Fibroblast of lung (primary cell): ENCODE results near the gene SH2D2A. TPM values are rescaled to one million over a fixed set of nuclear protein-coding genes. Genes with fewer than 3 reads are reported as not detected.

Source experiments
- DNase-seq, 2 donors: peaks; one replicate each; pipeline versions ENCODE4 v3.0.0 to v3.0.0-alpha.2; 2010; ENCODE audit warnings: low read depth in 2 of 2
- H2AFZ ChIP-seq: 2 replicates; pipeline ENCODE4 v1.5.1; 2012; ENCODE audit warnings: low read length, control low read depth, inconsistent platforms
- H3K27ac ChIP-seq: 2 replicates; pipeline ENCODE4 v1.5.1; 2011; ENCODE audit warnings: low read length, control low read depth; ENCODE audit not compliant: insufficient read depth
- H3K27me3 ChIP-seq: 2 replicates; pipeline ENCODE4 v1.5.1; 2011; ENCODE audit warnings: mild to moderate bottlenecking, low read length; ENCODE audit not compliant: control insufficient read depth, insufficient read depth
- H3K36me3 ChIP-seq: 2 replicates; pipeline ENCODE4 v1.5.1; 2011; ENCODE audit warnings: low read length; ENCODE audit not compliant: control insufficient read depth, insufficient read depth
- H3K4me1 ChIP-seq: 2 replicates; pipeline ENCODE4 v1.5.1; 2011; ENCODE audit warnings: low read length; ENCODE audit not compliant: control insufficient read depth, insufficient read depth; ENCODE audit errors: extremely low read depth
- H3K4me2 ChIP-seq: 2 replicates; pipeline ENCODE4 v1.5.1; 2011; ENCODE audit warnings: low read length, control low read depth; ENCODE audit not compliant: insufficient read depth; ENCODE audit errors: extremely low read depth
- H3K4me3 ChIP-seq, 4 experiments: fragments of 200-600 bp in 1 of 4; sonication (generic) in 1 of 4; replicated peaks in 1 of 4; 2 replicates each; pipeline ENCODE4 v1.5.1; 2011 to 2016; ENCODE audit warnings: low read length in 4 of 4, low read depth in 3 of 4, mild to moderate bottlenecking in 3 of 4, control low read depth in 2 of 4, inconsistent platforms in 1 of 4, mixed read lengths in 1 of 4; ENCODE audit not compliant: insufficient read depth in 1 of 4; ENCODE audit errors: control extremely low read depth in 1 of 4
- H3K79me2 ChIP-seq: 2 replicates; pipeline ENCODE4 v1.5.1; 2012; ENCODE audit warnings: mild to moderate bottlenecking, low read length, inconsistent platforms; ENCODE audit not compliant: control insufficient read depth, insufficient read depth
- H3K9ac ChIP-seq: 2 replicates; pipeline ENCODE4 v1.5.1; 2011; ENCODE audit warnings: mild to moderate bottlenecking, low read length, control low read depth; ENCODE audit not compliant: insufficient read depth
- H3K9me3 ChIP-seq: 2 replicates; pipeline ENCODE4 v1.5.1; 2012; ENCODE audit warnings: low read depth, low read length; ENCODE audit not compliant: control insufficient read depth, insufficient read depth
- H4K20me1 ChIP-seq: 2 replicates; pipeline ENCODE4 v1.5.1; 2011; ENCODE audit warnings: low read length; ENCODE audit not compliant: control insufficient read depth, insufficient read depth; ENCODE audit errors: extremely low read depth
- CTCF ChIP-seq, 2 donors: IDR thresholded peaks in 1 of 2; conservative IDR thresholded peaks in 1 of 2; 1 replicate in 1 of 2; 2 replicates in 1 of 2; pipeline ENCODE4 v1.5.1; 2011 to 2012; ENCODE audit warnings: low read length in 2 of 2, control low read depth in 1 of 2, inconsistent platforms in 1 of 2, low read depth in 1 of 2, mild to moderate bottlenecking in 1 of 2
- EZH2 ChIP-seq: IDR thresholded peaks from 2 replicates; pipeline ENCODE4 v1.5.1; 2012; ENCODE audit warnings: low read length, control low read depth, mild to moderate bottlenecking; ENCODE audit errors: missing control alignments
- polyA plus RNA-seq, 2 donors: library from polyadenylated mRNA; depleted of rRNA in 1 of 2; stranded (reverse) in 1 of 2; unstranded in 1 of 2; fragments of >200 nt; gene quantifications; 2 replicates each; pipeline ENCODE4 v1.2.1, GENCODE V29; 2011 to 2012; ENCODE audit warnings: missing spikeins in 1 of 2
- total RNA-seq: library from RNA; depleted of rRNA; stranded (reverse); fragments of >200 nt; gene quantifications from 2 replicates; pipeline ENCODE4 v1.2.1, GENCODE V29; 2014

The SH2D2A gene
- total and polyA plus RNA-seq, 2 donors (not counting 1 experiment from before 2014, with no cell fraction given) = not detected

DNA sequence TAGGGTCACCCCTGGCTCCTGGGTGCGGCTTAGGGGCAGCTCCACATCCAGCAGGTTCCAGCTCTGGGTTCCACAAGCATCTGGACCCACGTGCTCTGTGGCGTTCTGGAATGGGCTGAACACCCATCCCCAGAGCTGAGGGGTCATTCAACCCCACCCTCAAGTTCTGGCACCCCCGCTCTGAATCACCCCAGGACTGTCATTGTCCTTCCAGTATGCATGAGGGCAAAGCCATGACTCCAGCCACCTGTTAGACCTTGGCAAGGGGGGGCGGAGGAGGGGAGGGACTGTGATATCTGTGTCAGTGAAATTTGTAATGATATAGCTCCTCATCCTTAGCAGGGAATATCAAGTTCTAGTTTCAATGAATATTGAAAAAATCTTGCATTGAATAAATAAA is 30.0 kb upstream of the SH2D2A start:
- H3K36me3 ChIP-seq = no peaks in the 10 kb centered on the region
- TF ChIP-seq CTCF (conservative IDR thresholded peaks at IDR 0.05 in 1 of 2, IDR thresholded peaks at IDR 0.05 in 1 of 2; ENCODE audit: low read depth in 1 of 2, low read length in 2 of 2) = no peak
- TF ChIP-seq EZH2 = no peak
- no peaks in the 10 kb centered on the region for H3K4me1 ChIP-seq
- DNase-seq = no peak
- peaks cover 59% of the 10 kb centered on the region for H3K27me3 ChIP-seq
- no peak overlapping the region for H3K27ac ChIP-seq
- H2AFZ ChIP-seq = no peak overlapping the region
- H3K4me3 ChIP-seq = no peak overlapping the region
- H3K9ac ChIP-seq = no peak overlapping the region
- H3K4me2 ChIP-seq = no peak overlapping the region
- no peaks in the 10 kb centered on the region for H4K20me1 ChIP-seq
- H3K79me2 ChIP-seq = no peaks in the 10 kb centered on the region
- H3K9me3 ChIP-seq = no peaks in the 10 kb centered on the region

DNA sequence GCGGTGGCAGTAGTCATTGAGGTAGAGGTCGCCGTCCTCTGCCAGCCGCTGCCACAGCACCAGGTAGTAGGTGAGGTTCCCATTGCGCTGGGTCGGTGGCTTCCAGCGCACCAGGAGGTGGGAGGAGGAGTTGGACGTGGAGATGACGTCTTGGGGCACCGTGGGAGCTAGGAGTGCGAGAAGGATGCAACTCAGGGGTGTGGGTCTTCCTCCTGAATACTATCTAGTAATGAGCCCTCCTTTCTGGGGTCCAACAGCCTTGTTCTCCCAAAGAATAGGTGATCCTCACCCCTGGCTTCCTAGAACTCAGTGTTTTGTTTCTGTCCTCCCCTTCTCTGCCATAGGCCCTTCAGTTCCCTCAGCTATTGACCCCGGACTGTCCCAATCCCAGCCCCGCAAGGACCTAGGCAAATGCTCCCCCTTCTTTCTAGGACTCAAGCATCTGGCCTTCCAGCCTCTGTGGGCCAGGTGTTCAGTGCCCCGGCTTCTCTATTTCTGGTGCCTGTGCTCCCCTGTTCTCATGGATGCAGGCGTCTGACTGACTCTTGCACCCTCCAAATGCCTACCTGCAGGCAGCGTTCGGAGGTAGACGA is 29.4 kb upstream of the SH2D2A start:
- Histone ChIP-seq H3K4me1 (no peaks in the 10 kb centered on the region), H3K9ac (no peak overlapping the region), H3K27me3 (peaks cover 57% of the 10 kb centered on the region), H3K4me3 (no peak overlapping the region), H3K79me2 (no peaks in the 10 kb centered on the region), H2AFZ (no peak overlapping the region), H4K20me1 (no peaks in the 10 kb centered on the region), H3K27ac (no peak overlapping the region), H3K36me3 (no peaks in the 10 kb centered on the region), H3K9me3 (no peaks in the 10 kb centered on the region), H3K4me2 (no peak overlapping the region)
- TF ChIP-seq CTCF (conservative IDR thresholded peaks at IDR 0.05 in 1 of 2, IDR thresholded peaks at IDR 0.05 in 1 of 2; ENCODE audit: low read depth in 1 of 2, low read length in 2 of 2) (no peak), EZH2 (peak; percentile 88)
- DNase-seq = no peak

- Histone ChIP-seq H3K4me3 (no peak overlapping the region), H3K4me2 (no peak overlapping the region), H3K4me1 (no peaks in the 10 kb centered on the region), H2AFZ (no peak overlapping the region), H3K27me3 (peaks cover 59% of the 10 kb centered on the region), H3K79me2 (no peaks in the 10 kb centered on the region), H3K9ac (no peak overlapping the region), H3K27ac (no peak overlapping the region), H4K20me1 (no peaks in the 10 kb centered on the region), H3K9me3 (no peaks in the 10 kb centered on the region), H3K36me3 (no peaks in the 10 kb centered on the region)
- no peak for DNase-seq
- TF ChIP-seq CTCF (conservative IDR thresholded peaks at IDR 0.05 in 1 of 2, IDR thresholded peaks at IDR 0.05 in 1 of 2; ENCODE audit: low read depth in 1 of 2, low read length in 2 of 2) = peak in 1 of 2 donors; percentile 2
- TF ChIP-seq EZH2 = no peak
These were observed 28.7 kb upstream of the SH2D2A start for GRCh38 chr1:156845055-156845952.
